Skeletal muscle satellite cell (primary cell): Measurements from ENCODE around the gene NEIL1. TPM values are rescaled to one million over a fixed set of nuclear protein-coding genes. Genes with fewer than 3 reads are reported as not detected.
A peak's percentile ranks its signal among the peaks of the same experiment; 100 is the strongest.
"Not testable (repeated sequence)": the region's sequence is repeated elsewhere in the genome, so short reads cannot be mapped to it uniquely, and the experiment has no call there.

Experiments used
- H3K27me3 ChIP-seq: 2 replicates; pipeline ENCODE4 v1.7.0; 2013; ENCODE audit warnings: low read length; ENCODE audit not compliant: control insufficient read depth, insufficient read depth
- H3K36me3 ChIP-seq: 2 replicates; pipeline ENCODE4 v1.7.0; 2013; ENCODE audit warnings: mild to moderate bottlenecking, control low read depth, low read length; ENCODE audit not compliant: insufficient read depth
- H3K4me1 ChIP-seq: 2 replicates; pipeline ENCODE4 v1.7.0; 2013; ENCODE audit warnings: low read length; ENCODE audit not compliant: control insufficient read depth, insufficient read depth
- H3K4me2 ChIP-seq: 2 replicates; pipeline ENCODE4 v1.7.0; 2013; ENCODE audit warnings: mild to moderate bottlenecking, low read length
- H3K4me3 ChIP-seq: 2 replicates; pipeline ENCODE4 v1.7.0; 2013; ENCODE audit warnings: low read length
- H3K9ac ChIP-seq: 2 replicates; pipeline ENCODE4 v1.7.0; 2013; ENCODE audit warnings: mild to moderate bottlenecking, low read depth, low read length, moderate library complexity
- H3K9me3 ChIP-seq: replicated peaks from 2 replicates; pipeline ENCODE4 v1.7.0; 2013; ENCODE audit warnings: mild to moderate bottlenecking, control low read depth, low read length
- total RNA-seq: library from RNA; depleted of rRNA; stranded (reverse); fragments of >200 nt; gene quantifications from 2 replicates; pipeline ENCODE4 v1.2.3, GENCODE V29; 2012; rRNA removed

NEIL1 gene
- total RNA-seq, result 1.1 and 2.5 TPM in 2 replicates

GRCh38 chr15:75346796-75347221 lies at the start of gene NEIL1:
TSS of gene NEIL1 (plus strand) at chr15:75347039. CDS start at chr15:75348906, 1,867 bp downstream.
- H3K4me3 ChIP-seq, result peak within 1 kb of the TSS; percentile 77
- H3K36me3 ChIP-seq, result no peaks in the 10 kb centered on the region
- peaks cover 11% of the 10 kb centered on the region for H3K27me3 ChIP-seq
- peak within 1 kb of the TSS; percentile 95 for H3K4me2 ChIP-seq
- no peaks in the 10 kb centered on the region for H3K9me3 ChIP-seq
- peaks cover 19% of the 10 kb centered on the region for H3K4me1 ChIP-seq
- H3K9ac ChIP-seq, result peak within 1 kb of the TSS; percentile 75

- H3K36me3 ChIP-seq, H3K27me3 ChIP-seq, H3K4me1 ChIP-seq, H3K9me3 ChIP-seq, H3K4me2 ChIP-seq, H3K4me3 ChIP-seq, H3K9ac ChIP-seq: not testable (repeated sequence)
Observed at GRCh38 chr15:75298541-75299310, 48.1 kb upstream of the NEIL1 start.

GRCh38 chr15:75299311-75299688 lies 47.5 kb upstream of the NEIL1 start:
- H3K27me3 ChIP-seq, H3K9ac ChIP-seq, H3K4me2 ChIP-seq, H3K4me1 ChIP-seq, H3K36me3 ChIP-seq, H3K9me3 ChIP-seq, H3K4me3 ChIP-seq: not testable (repeated sequence)

- H3K9me3 ChIP-seq, H3K4me3 ChIP-seq, H3K4me2 ChIP-seq, H3K9ac ChIP-seq, H3K4me1 ChIP-seq, H3K36me3 ChIP-seq: not testable (repeated sequence)
- peaks cover 15% of the 10 kb centered on the region for H3K27me3 ChIP-seq
Observed at GRCh38 chr15:75300026-75300425, 46.8 kb upstream of the NEIL1 start.

GRCh38 chr15:75302318-75302717 lies 44.5 kb upstream of the NEIL1 start:
- Histone ChIP-seq H3K4me1 (no peaks in the 10 kb centered on the region), H3K9me3 (no peaks in the 10 kb centered on the region), H3K4me3 (no peak overlapping the region), H3K27me3 (peaks cover 32% of the 10 kb centered on the region), H3K36me3 (no peaks in the 10 kb centered on the region), H3K4me2 (no peak overlapping the region), H3K9ac (no peak overlapping the region)

- peaks cover 37% of the 10 kb centered on the region for H3K27me3 ChIP-seq
- H3K36me3 ChIP-seq, H3K4me1 ChIP-seq, H3K9ac ChIP-seq, H3K4me3 ChIP-seq, H3K9me3 ChIP-seq, H3K4me2 ChIP-seq: not testable (repeated sequence)
Observed at GRCh38 chr15:75302753-75303152, 44.1 kb upstream of the NEIL1 start.

GRCh38 chr15:75306188-75306587 lies 40.7 kb upstream of the NEIL1 start:
- no peak overlapping the region for H3K9ac ChIP-seq
- H3K9me3 ChIP-seq, result no peaks in the 10 kb centered on the region
- no peaks in the 10 kb centered on the region for H3K36me3 ChIP-seq
- no peaks in the 10 kb centered on the region for H3K4me1 ChIP-seq
- H3K27me3 ChIP-seq, result peaks cover 59% of the 10 kb centered on the region
- no peak overlapping the region for H3K4me2 ChIP-seq
- no peak overlapping the region for H3K4me3 ChIP-seq

- Histone ChIP-seq H3K4me2 (no peak overlapping the region), H3K36me3 (no peaks in the 10 kb centered on the region), H3K9ac (no peak overlapping the region), H3K9me3 (no peaks in the 10 kb centered on the region), H3K27me3 (peaks cover 60% of the 10 kb centered on the region), H3K4me3 (no peak overlapping the region), H3K4me1 (peaks cover 2% of the 10 kb centered on the region)
Observed at GRCh38 chr15:75307778-75308390, 39.0 kb upstream of the NEIL1 start.

GRCh38 chr15:75309711-75310110 lies 37.1 kb upstream of the NEIL1 start:
- no peak overlapping the region for H3K9ac ChIP-seq
- H3K4me2 ChIP-seq, result no peak overlapping the region
- peaks cover 48% of the 10 kb centered on the region for H3K27me3 ChIP-seq
- H3K36me3 ChIP-seq, result no peaks in the 10 kb centered on the region
- H3K4me3 ChIP-seq, result no peak overlapping the region
- H3K4me1 ChIP-seq, result peaks cover 3% of the 10 kb centered on the region
- no peaks in the 10 kb centered on the region for H3K9me3 ChIP-seq

GRCh38 chr15:75312548-75312947 lies 34.3 kb upstream of the NEIL1 start:
- not testable (repeated sequence) for H3K9ac ChIP-seq, H3K4me2 ChIP-seq, H3K4me3 ChIP-seq, H3K9me3 ChIP-seq, H3K36me3 ChIP-seq, H3K4me1 ChIP-seq
- peaks cover 36% of the 10 kb centered on the region for H3K27me3 ChIP-seq

GRCh38 chr15:75313116-75313845 lies 33.6 kb upstream of the NEIL1 start:
- H3K4me3 ChIP-seq, result no peak overlapping the region
- peaks cover 28% of the 10 kb centered on the region for H3K27me3 ChIP-seq
- no peak overlapping the region for H3K9ac ChIP-seq
- no peak overlapping the region for H3K4me2 ChIP-seq
- H3K36me3 ChIP-seq, result no peaks in the 10 kb centered on the region
- no peaks in the 10 kb centered on the region for H3K9me3 ChIP-seq
- peaks cover 3% of the 10 kb centered on the region for H3K4me1 ChIP-seq
